MM.1S (cell line): Measurements from ENCODE around the gene SSTR4.

ENCODE experiments used
- DNase-seq: peaks from one replicate; pipeline ENCODE4 v3.0.0-alpha.2; 2015
- H2AFZ ChIP-seq: fragments of 300-600 bp; sonication (generic); 2 replicates; pipeline ENCODE4 v1.6.0; 2016; ENCODE audit warnings: antibody characterized with exemption, low read length
- H3F3A ChIP-seq: fragments of 300-600 bp; sonication (generic); 2 replicates; pipeline ENCODE4 v1.6.1; 2016; ENCODE audit warnings: mild to moderate bottlenecking, antibody characterized with exemption, low read length, moderate library complexity, mixed read lengths; ENCODE audit not compliant: insufficient read depth
- H3K27ac ChIP-seq: fragments of 300-600 bp; sonication (generic); 2 replicates; pipeline ENCODE4 v1.5.1; 2016; ENCODE audit warnings: mild to moderate bottlenecking, low read length
- H3K27me3 ChIP-seq: fragments of 300-600 bp; sonication (generic); replicated peaks from 2 replicates; pipeline ENCODE4 v1.6.0; 2016; ENCODE audit warnings: low read length; ENCODE audit not compliant: insufficient read depth
- H3K36me3 ChIP-seq: fragments of 300-600 bp; sonication (generic); replicated peaks from 2 replicates; pipeline ENCODE4 v1.6.1; 2016; ENCODE audit warnings: mild to moderate bottlenecking, low read length, mixed read lengths; ENCODE audit not compliant: insufficient read depth
- H3K4me1 ChIP-seq: fragments of 300-600 bp; sonication (generic); 2 replicates; pipeline ENCODE4 v1.6.1; 2016; ENCODE audit warnings: low read length, mixed read lengths
- H3K4me2 ChIP-seq: fragments of 300-600 bp; sonication (generic); 2 replicates; pipeline ENCODE4 v1.6.0; 2016; ENCODE audit warnings: low read depth, low read length
- H3K4me3 ChIP-seq: fragments of 300-600 bp; sonication (generic); 2 replicates; pipeline ENCODE4 v1.5.1; 2016; ENCODE audit warnings: low read length, mixed read lengths
- H3K79me2 ChIP-seq: fragments of 300-600 bp; sonication (generic); 2 replicates; pipeline ENCODE4 v1.6.1; 2016; ENCODE audit warnings: mixed run types, low read length, mixed read lengths
- H3K9ac ChIP-seq: fragments of 300-600 bp; sonication (generic); 2 replicates; pipeline ENCODE4 v1.6.1; 2016; ENCODE audit warnings: low read length, mixed read lengths
- H3K9me2 ChIP-seq: fragments of 300-600 bp; sonication (generic); replicated peaks from 2 replicates; pipeline ENCODE4 v1.6.1; 2016; ENCODE audit warnings: mild to moderate bottlenecking, low read length, mixed read lengths; ENCODE audit not compliant: insufficient read depth
- H3K9me3 ChIP-seq: fragments of 300-600 bp; sonication (generic); replicated peaks from 2 replicates; pipeline ENCODE4 v1.6.1; 2016; ENCODE audit warnings: mild to moderate bottlenecking, low read length, mixed read lengths; ENCODE audit not compliant: insufficient read depth
- H4K20me1 ChIP-seq: fragments of 300-600 bp; sonication (generic); 2 replicates; pipeline ENCODE4 v1.6.1; 2016; ENCODE audit warnings: mild to moderate bottlenecking, low read length, moderate library complexity, mixed read lengths; ENCODE audit not compliant: insufficient read depth
- EZH2 ChIP-seq: fragments of 300-600 bp; sonication (generic); optimal IDR thresholded peaks from 2 replicates; pipeline ENCODE3; 2017; ENCODE audit warnings: low read depth, mild to moderate bottlenecking, antibody characterized with exemption, low read length, mixed read lengths
- EZH2phosphoT487 ChIP-seq: fragments of 300-600 bp; sonication (generic); IDR thresholded peaks from 2 replicates; pipeline ENCODE4 v1.6.1; 2018; ENCODE audit warnings: antibody characterized with exemption, low read length
- TF ChIP-seq, protein P1 (sequence below): fragments of 300-600 bp; sonication (generic); IDR thresholded peaks from 2 replicates; pipeline ENCODE4 v1.5.1; 2016; ENCODE audit warnings: antibody characterized with exemption, low read length, mixed read lengths

Gene SSTR4

DNA sequence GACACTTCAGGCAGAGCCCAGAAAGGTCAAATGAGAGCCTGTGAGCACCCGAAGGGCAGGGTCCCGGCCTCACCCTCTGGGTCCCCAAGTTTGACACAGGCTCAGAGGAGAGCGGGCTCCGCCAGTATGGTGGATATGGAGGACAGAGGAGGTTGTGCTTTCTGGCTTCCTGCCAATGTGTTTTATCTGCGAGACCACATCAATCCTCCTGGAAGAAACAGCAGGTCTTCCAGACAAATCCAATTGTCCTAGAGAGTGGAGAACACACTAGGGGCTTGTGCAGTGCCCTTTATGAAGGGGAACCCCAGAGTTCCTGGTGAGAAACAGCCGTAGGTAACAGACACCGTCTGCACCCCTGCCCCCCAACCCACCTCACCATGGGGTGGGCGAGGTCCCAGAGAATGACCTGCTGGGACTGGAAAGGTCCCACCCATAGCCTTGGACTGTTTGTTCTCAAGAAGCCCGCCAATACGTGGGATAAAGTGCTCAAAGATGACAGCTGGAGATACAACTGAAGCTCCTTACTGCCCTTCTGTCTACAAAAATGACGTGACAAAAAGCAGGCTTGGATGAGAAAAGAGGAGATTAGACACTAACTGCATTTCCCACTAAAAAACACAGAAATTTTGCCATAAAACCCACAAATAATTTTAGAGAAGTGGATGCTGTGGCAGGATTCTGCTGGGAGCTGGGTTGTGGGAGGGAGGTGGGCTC is 23.9 kb upstream of the SSTR4 start:
- Histone ChIP-seq H3F3A (no peaks in the 10 kb centered on the region), H3K27ac (no peak overlapping the region), H3K4me1 (no peaks in the 10 kb centered on the region), H3K4me2 (no peak overlapping the region), H3K9me3 (no peaks in the 10 kb centered on the region), H3K9me2 (no peaks in the 10 kb centered on the region), H4K20me1 (no peaks in the 10 kb centered on the region), H3K79me2 (no peaks in the 10 kb centered on the region), H2AFZ (no peak overlapping the region), H3K9ac (no peak overlapping the region), H3K36me3 (no peaks in the 10 kb centered on the region), H3K27me3 (no peaks in the 10 kb centered on the region), H3K4me3 (no peak overlapping the region)
- no peak for DNase-seq
- TF ChIP-seq EZH2 = no peak
- no peak for TF ChIP-seq EZH2phosphoT487
- TF ChIP-seq, protein P1, sequence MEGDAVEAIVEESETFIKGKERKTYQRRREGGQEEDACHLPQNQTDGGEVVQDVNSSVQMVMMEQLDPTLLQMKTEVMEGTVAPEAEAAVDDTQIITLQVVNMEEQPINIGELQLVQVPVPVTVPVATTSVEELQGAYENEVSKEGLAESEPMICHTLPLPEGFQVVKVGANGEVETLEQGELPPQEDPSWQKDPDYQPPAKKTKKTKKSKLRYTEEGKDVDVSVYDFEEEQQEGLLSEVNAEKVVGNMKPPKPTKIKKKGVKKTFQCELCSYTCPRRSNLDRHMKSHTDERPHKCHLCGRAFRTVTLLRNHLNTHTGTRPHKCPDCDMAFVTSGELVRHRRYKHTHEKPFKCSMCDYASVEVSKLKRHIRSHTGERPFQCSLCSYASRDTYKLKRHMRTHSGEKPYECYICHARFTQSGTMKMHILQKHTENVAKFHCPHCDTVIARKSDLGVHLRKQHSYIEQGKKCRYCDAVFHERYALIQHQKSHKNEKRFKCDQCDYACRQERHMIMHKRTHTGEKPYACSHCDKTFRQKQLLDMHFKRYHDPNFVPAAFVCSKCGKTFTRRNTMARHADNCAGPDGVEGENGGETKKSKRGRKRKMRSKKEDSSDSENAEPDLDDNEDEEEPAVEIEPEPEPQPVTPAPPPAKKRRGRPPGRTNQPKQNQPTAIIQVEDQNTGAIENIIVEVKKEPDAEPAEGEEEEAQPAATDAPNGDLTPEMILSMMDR = no peak

DNA sequence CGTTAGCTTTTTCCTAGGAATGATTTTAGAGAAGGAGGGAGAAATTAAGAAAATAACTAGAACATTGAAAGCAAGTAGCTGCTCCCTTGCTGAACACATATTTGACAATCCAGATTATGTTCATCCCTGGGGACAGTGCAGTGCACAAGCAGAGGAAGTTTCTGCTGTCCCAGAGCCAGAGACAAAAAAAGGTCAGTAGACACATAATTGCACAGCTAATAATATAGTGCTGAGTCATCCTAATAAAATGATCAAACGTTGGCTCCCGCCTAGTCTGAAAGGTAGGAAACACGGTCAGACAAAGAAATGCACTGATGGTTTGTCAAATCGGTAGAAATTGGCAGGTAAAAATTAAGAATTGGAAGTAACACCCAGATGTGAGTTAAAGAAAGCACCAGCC is 21.7 kb upstream of the SSTR4 start:
- Histone ChIP-seq H3K4me1 (no peaks in the 10 kb centered on the region), H3K9me2 (no peaks in the 10 kb centered on the region), H4K20me1 (no peaks in the 10 kb centered on the region), H3K4me2 (no peak overlapping the region), H3K9ac (no peak overlapping the region), H3K79me2 (no peaks in the 10 kb centered on the region), H3K27ac (no peak overlapping the region), H3K36me3 (no peaks in the 10 kb centered on the region), H2AFZ (no peak overlapping the region), H3K27me3 (no peaks in the 10 kb centered on the region), H3K4me3 (no peak overlapping the region), H3K9me3 (no peaks in the 10 kb centered on the region), H3F3A (no peaks in the 10 kb centered on the region)
- TF ChIP-seq EZH2 (no peak), EZH2phosphoT487 (no peak)
- TF ChIP-seq, protein P1 = no peak
- DNase-seq = no peak

DNA sequence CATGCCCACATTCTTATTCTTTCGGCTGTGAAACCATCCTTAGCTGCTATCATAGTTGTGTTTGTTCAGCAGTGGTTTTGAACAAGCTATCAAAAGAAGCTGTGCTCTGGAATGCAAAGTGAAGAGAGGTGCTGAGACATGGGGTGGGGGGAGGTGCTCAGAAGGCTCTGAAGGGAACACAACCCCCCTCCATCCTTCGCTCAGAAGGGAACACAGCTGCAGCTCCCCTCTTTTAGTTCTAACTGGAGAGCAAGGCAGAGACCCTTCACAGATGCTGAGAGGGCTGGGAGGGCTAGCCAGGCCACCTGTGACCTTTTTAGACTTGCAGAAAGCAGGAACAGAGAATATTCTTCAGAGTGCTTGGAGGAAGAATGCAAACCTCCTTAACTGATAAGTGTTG is 17.6 kb upstream of the SSTR4 start:
- H3K79me2 ChIP-seq = no peaks in the 10 kb centered on the region

More for the DNA sequence above, 17.6 kb upstream of the SSTR4 start:
- Histone ChIP-seq H3K4me3 (no peak overlapping the region), H3K36me3 (no peaks in the 10 kb centered on the region), H2AFZ (no peak overlapping the region), H3K9ac (no peak overlapping the region), H3K4me2 (no peak overlapping the region), H3K9me3 (no peaks in the 10 kb centered on the region), H3K4me1 (no peaks in the 10 kb centered on the region), H3K9me2 (no peaks in the 10 kb centered on the region), H3K27me3 (no peaks in the 10 kb centered on the region), H3K27ac (no peak overlapping the region), H3F3A (no peaks in the 10 kb centered on the region), H4K20me1 (no peaks in the 10 kb centered on the region)
- TF ChIP-seq, protein P1 = no peak
- TF ChIP-seq EZH2phosphoT487 (no peak), EZH2 (no peak)
- DNase-seq = no peak
